SK-N-SH (cell line): ENCODE results near the gene NFAT5. TPM values are rescaled to one million over a fixed set of nuclear protein-coding genes. Genes with fewer than 3 reads are reported as not detected.

Experiments used
- CTCF ChIA-PET: fragments of 300-600, 350-600 bp; formaldehyde crosslinking; extraction: SDS; loops from one replicate; lab custom pipeline; 2021; lab: Yijun Ruan, JAX
- POLR2A ChIA-PET: fragments of 350-600 bp; sonication (Branson Sonifier 250); formaldehyde crosslinking; extraction: SDS; loops from one replicate; lab custom pipeline; 2020; ENCODE audit warnings: antibody characterized with exemption, inconsistent platforms; lab: Yijun Ruan, JAX
- DNase-seq: peaks from one replicate; pipeline ENCODE4 v3.0.0; 2012
- H2AFZ ChIP-seq: fragments of 200-600 bp; sonication (generic); 2 replicates; pipeline ENCODE4 v1.8.1; 2016; ENCODE audit warnings: antibody characterized with exemption, mild to moderate bottlenecking, low read depth
- H3F3A ChIP-seq: fragments of 200-600 bp; sonication (generic); replicated peaks from 2 replicates; pipeline ENCODE3; 2016; ENCODE audit warnings: antibody characterized with exemption, mild to moderate bottlenecking; ENCODE audit not compliant: insufficient read depth
- H3K27ac ChIP-seq, 2 experiments: fragments of 200-500 bp in 1 of 2; fragments of 200-600 bp in 1 of 2; sonication (Bioruptor generic) in 1 of 2; sonication (generic), shearing (Covaris generic) in 1 of 2; 2 replicates each; pipeline versions ENCODE4 v1.5.1 to v1.6.1; 2014 to 2016; ENCODE audit warnings: low read depth in 2 of 2, inconsistent platforms in 1 of 2, low read length in 1 of 2, mild to moderate bottlenecking in 1 of 2, mixed read lengths in 1 of 2
- H3K27me3 ChIP-seq: fragments of 200-600 bp; sonication (generic), shearing (Covaris generic); 2 replicates; pipeline ENCODE4 v1.6.1; 2016; ENCODE audit warnings: mixed run types; ENCODE audit not compliant: insufficient read depth
- H3K36me3 ChIP-seq, 2 experiments: fragments of 200-500 bp in 1 of 2; fragments of 200-600 bp in 1 of 2; sonication (Bioruptor generic) in 1 of 2; sonication (generic) in 1 of 2; replicated peaks in 1 of 2; 2 replicates each; pipeline versions ENCODE3 to v1.5.1; 2014 to 2016; ENCODE audit warnings: low read length in 1 of 2, mild to moderate bottlenecking in 1 of 2; ENCODE audit not compliant: insufficient read depth in 2 of 2, control insufficient read depth in 1 of 2
- H3K4me1 ChIP-seq, 2 experiments: fragments of 200-500 bp in 1 of 2; fragments of 200-600 bp in 1 of 2; sonication (Bioruptor generic) in 1 of 2; sonication (generic), shearing (Covaris generic) in 1 of 2; 2 replicates each; pipeline versions ENCODE4 v1.5.1 to v1.6.1; 2014 to 2016; ENCODE audit warnings: low read depth in 1 of 2, low read length in 1 of 2, mixed run types in 1 of 2; ENCODE audit not compliant: insufficient read depth in 2 of 2, control insufficient read depth in 1 of 2
- H3K4me2 ChIP-seq: fragments of 200-600 bp; sonication (generic), shearing (Covaris generic); 2 replicates; pipeline ENCODE4 v1.6.1; 2017; ENCODE audit warnings: mixed run types
- H3K4me3 ChIP-seq, 2 experiments: fragments of 200-500 bp in 1 of 2; fragments of 200-600 bp in 1 of 2; sonication (Bioruptor generic) in 1 of 2; sonication (generic), shearing (Covaris generic) in 1 of 2; 2 replicates each; pipeline versions ENCODE4 v1.5.1 to v1.8.1; 2014 to 2016; ENCODE audit warnings: low read depth in 2 of 2, inconsistent platforms in 1 of 2, low read length in 1 of 2, mild to moderate bottlenecking in 1 of 2, mixed read lengths in 1 of 2, moderate library complexity in 1 of 2
- H3K79me2 ChIP-seq: fragments of 200-600 bp; sonication (generic); 2 replicates; pipeline ENCODE4 v1.8.1; 2017; ENCODE audit warnings: mild to moderate bottlenecking; ENCODE audit not compliant: insufficient read depth
- H3K9ac ChIP-seq: fragments of 200-600 bp; sonication (generic); 2 replicates; pipeline ENCODE4 v1.6.1; 2017; ENCODE audit warnings: mixed run types
- H3K9me2 ChIP-seq: fragments of 200-600 bp; sonication (generic); 2 replicates; pipeline ENCODE4 v1.6.1; 2017; ENCODE audit warnings: mixed run types
- H3K9me3 ChIP-seq: fragments of 200-600 bp; sonication (generic); 2 replicates; pipeline ENCODE4 v1.6.1; 2017; ENCODE audit warnings: mixed run types, mild to moderate bottlenecking, moderate library complexity
- H4K20me1 ChIP-seq: fragments of 200-600 bp; sonication (generic); 2 replicates; pipeline ENCODE4 v1.6.1; 2017; ENCODE audit warnings: mild to moderate bottlenecking, mixed run types; ENCODE audit not compliant: insufficient read depth
- CHD2 ChIP-seq: fragments of 150-350 bp; IDR thresholded peaks from 2 replicates; pipeline ENCODE4 v1.6.1; 2018; ENCODE audit warnings: low read length; ENCODE audit not compliant: partially characterized antibody
- ELF1 ChIP-seq: IDR thresholded peaks from 2 replicates; pipeline ENCODE4 v1.4.0; 2012
- EP300 ChIP-seq, 2 experiments: IDR thresholded peaks; 2 replicates each; pipeline versions ENCODE4 v1.4.0 to v1.6.1; 2012; ENCODE audit warnings: borderline replicate concordance in 1 of 2, low read depth in 1 of 2, low read length in 1 of 2
- FOXM1 ChIP-seq: IDR thresholded peaks from 2 replicates; pipeline ENCODE4 v1.4.0; 2012; ENCODE audit warnings: low read depth, mild to moderate bottlenecking
- IRF3 ChIP-seq: fragments of 150-350 bp; IDR thresholded peaks from 2 replicates; pipeline ENCODE4 v1.6.1; 2016; ENCODE audit warnings: mild to moderate bottlenecking, low read depth, low read length
- JUND ChIP-seq: IDR thresholded peaks from 2 replicates; pipeline ENCODE4 v1.4.0; 2012
- MEF2A ChIP-seq: IDR thresholded peaks from 2 replicates; pipeline ENCODE4 v1.4.0; 2012; ENCODE audit warnings: low read depth, borderline replicate concordance
- NRF1 ChIP-seq: IDR thresholded peaks from 2 replicates; pipeline ENCODE4 v1.6.1; 2012; ENCODE audit warnings: low read depth, mild to moderate bottlenecking, low read length
- POLR2AphosphoS5 ChIP-seq: IDR thresholded peaks from 2 replicates; pipeline ENCODE4 v1.6.1; 2012; ENCODE audit warnings: low read depth, low read length
- RAD21 ChIP-seq: IDR thresholded peaks from 2 replicates; pipeline ENCODE4 v1.6.1; 2012; ENCODE audit warnings: mild to moderate bottlenecking, low read length
- RFX5 ChIP-seq: IDR thresholded peaks from 2 replicates; pipeline ENCODE4 v1.6.1; 2012; ENCODE audit warnings: mild to moderate bottlenecking, improper control_type of control experiment, low read length
- RXRA ChIP-seq: IDR thresholded peaks from 2 replicates; pipeline ENCODE4 v1.4.0; 2012; ENCODE audit warnings: low read depth, mild to moderate bottlenecking, borderline replicate concordance
- SIN3A ChIP-seq: IDR thresholded peaks from 2 replicates; pipeline ENCODE4 v1.6.1; 2012; ENCODE audit warnings: low read depth, mild to moderate bottlenecking, low read length, moderate library complexity, borderline replicate concordance
- SMC3 ChIP-seq: IDR thresholded peaks from 2 replicates; pipeline ENCODE4 v1.6.1; 2012; ENCODE audit warnings: low read depth, low read length, improper control_type of control experiment
- TAF1 ChIP-seq: IDR thresholded peaks from 2 replicates; pipeline ENCODE4 v1.6.1; 2012; ENCODE audit warnings: low read depth, mild to moderate bottlenecking, low read length, moderate library complexity, borderline replicate concordance
- TCF12 ChIP-seq: IDR thresholded peaks from 2 replicates; pipeline ENCODE4 v1.4.0; 2012
- USF1 ChIP-seq: IDR thresholded peaks from 2 replicates; pipeline ENCODE4 v1.4.0; 2012; ENCODE audit warnings: low read depth, borderline replicate concordance
- ZBTB33 ChIP-seq: IDR thresholded peaks from 2 replicates; pipeline ENCODE4 v1.4.0; 2012; ENCODE audit warnings: low read depth, borderline replicate concordance
- WGBS: methylation state at CpG from one replicate; pipeline ENCODE4 v1.1.6; 2017; ENCODE audit warnings: low lambda C conversion rate; 5-methylcytosine and 5-hydroxymethylcytosine counted together
- polyA plus RNA-seq, 3 experiments: library from polyadenylated mRNA; depleted of rRNA; stranded (reverse); fragments of >200 nt; gene quantifications; 2 replicates each; pipeline ENCODE4 v1.2.3, GENCODE V29; 2012
- TF ChIP-seq, protein P1 (sequence below): IDR thresholded peaks from 2 replicates; pipeline ENCODE4 v1.6.1; 2012; ENCODE audit warnings: mild to moderate bottlenecking, low read depth, low read length, moderate library complexity

Gene NFAT5
- polyA plus RNA-seq, 1 of the 3 experiments (the other 2 are of a cell fraction), result 7.2 TPM

GRCh38 chr16:69703638-69704037, 137.9 kb downstream of the NFAT5 start:
- H3K9me2 ChIP-seq, result no peaks in the 10 kb centered on the region
- no peaks in the 10 kb centered on the region for H4K20me1 ChIP-seq
- DNase-seq, result no peak
- peaks cover 15% of the 10 kb centered on the region for H3K79me2 ChIP-seq
- H3F3A ChIP-seq, result peaks cover 16% of the 10 kb centered on the region
- ChIA-PET CTCF (interaction anchor here (0.7 to 3.1 kb wide), 4 partner anchors 13 to 308 kb away, joined by 3 to 15 read pairs (median 3); partner anchors contain the start of gene NOB1), POLR2A (no interaction called here)
- H3K4me1 ChIP-seq, result peaks cover 0 to 5% of the 10 kb centered on the region in 2 experiments; a peak in 2 of 4 replicates
- H3K4me3 ChIP-seq, result no peak overlapping the region
- H3K36me3 ChIP-seq, result peaks cover 63 to 66% of the 10 kb centered on the region in 2 experiments
- no peaks in the 10 kb centered on the region for H3K27me3 ChIP-seq
- no peak overlapping the region for H3K4me2 ChIP-seq
- no peak overlapping the region for H3K9ac ChIP-seq
- H3K27ac ChIP-seq, result peak overlapping the region in 1 of 2 experiments; percentile 6; a peak in 1 of 4 replicates
- H3K9me3 ChIP-seq, result no peaks in the 10 kb centered on the region
- 72% methylated on average over 2 of the region's 2 CpGs for WGBS
- H2AFZ ChIP-seq, result no peak overlapping the region
- TF ChIP-seq TCF12 (no peak), RXRA (no peak), IRF3 (no peak), SMC3 (no peak), USF1 (no peak), ZBTB33 (no peak), RFX5 (no peak), ELF1 (no peak), MEF2A (no peak), RAD21 (no peak), NRF1 (no peak), POLR2AphosphoS5 (no peak), SIN3A (no peak), CHD2 (no peak), EP300 (IDR thresholded peaks at IDR 0.05; ENCODE audit: borderline replicate concordance in 1 of 2, low read depth in 1 of 2, low read length in 1 of 2) (no peak), JUND (no peak), TAF1 (no peak), FOXM1 (no peak)
- TF ChIP-seq, protein P1, sequence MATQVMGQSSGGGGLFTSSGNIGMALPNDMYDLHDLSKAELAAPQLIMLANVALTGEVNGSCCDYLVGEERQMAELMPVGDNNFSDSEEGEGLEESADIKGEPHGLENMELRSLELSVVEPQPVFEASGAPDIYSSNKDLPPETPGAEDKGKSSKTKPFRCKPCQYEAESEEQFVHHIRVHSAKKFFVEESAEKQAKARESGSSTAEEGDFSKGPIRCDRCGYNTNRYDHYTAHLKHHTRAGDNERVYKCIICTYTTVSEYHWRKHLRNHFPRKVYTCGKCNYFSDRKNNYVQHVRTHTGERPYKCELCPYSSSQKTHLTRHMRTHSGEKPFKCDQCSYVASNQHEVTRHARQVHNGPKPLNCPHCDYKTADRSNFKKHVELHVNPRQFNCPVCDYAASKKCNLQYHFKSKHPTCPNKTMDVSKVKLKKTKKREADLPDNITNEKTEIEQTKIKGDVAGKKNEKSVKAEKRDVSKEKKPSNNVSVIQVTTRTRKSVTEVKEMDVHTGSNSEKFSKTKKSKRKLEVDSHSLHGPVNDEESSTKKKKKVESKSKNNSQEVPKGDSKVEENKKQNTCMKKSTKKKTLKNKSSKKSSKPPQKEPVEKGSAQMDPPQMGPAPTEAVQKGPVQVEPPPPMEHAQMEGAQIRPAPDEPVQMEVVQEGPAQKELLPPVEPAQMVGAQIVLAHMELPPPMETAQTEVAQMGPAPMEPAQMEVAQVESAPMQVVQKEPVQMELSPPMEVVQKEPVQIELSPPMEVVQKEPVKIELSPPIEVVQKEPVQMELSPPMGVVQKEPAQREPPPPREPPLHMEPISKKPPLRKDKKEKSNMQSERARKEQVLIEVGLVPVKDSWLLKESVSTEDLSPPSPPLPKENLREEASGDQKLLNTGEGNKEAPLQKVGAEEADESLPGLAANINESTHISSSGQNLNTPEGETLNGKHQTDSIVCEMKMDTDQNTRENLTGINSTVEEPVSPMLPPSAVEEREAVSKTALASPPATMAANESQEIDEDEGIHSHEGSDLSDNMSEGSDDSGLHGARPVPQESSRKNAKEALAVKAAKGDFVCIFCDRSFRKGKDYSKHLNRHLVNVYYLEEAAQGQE, result no peak
